ENCODE data around the gene RAD51B.

RAD51B gene

GRCh38 chr14:68262567-68262966, 443.0 kb downstream of the RAD51B start:
- FAIRE-seq (no peak), DNase-seq (ENCODE audit: insufficient read length, low spot score) (no peak)
- TF ChIP-seq, protein P1, sequence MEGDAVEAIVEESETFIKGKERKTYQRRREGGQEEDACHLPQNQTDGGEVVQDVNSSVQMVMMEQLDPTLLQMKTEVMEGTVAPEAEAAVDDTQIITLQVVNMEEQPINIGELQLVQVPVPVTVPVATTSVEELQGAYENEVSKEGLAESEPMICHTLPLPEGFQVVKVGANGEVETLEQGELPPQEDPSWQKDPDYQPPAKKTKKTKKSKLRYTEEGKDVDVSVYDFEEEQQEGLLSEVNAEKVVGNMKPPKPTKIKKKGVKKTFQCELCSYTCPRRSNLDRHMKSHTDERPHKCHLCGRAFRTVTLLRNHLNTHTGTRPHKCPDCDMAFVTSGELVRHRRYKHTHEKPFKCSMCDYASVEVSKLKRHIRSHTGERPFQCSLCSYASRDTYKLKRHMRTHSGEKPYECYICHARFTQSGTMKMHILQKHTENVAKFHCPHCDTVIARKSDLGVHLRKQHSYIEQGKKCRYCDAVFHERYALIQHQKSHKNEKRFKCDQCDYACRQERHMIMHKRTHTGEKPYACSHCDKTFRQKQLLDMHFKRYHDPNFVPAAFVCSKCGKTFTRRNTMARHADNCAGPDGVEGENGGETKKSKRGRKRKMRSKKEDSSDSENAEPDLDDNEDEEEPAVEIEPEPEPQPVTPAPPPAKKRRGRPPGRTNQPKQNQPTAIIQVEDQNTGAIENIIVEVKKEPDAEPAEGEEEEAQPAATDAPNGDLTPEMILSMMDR (IDR thresholded peaks at IDR 0.05; ENCODE audit: insufficient read depth, missing control alignments), result no peak

GRCh38 chr14:68263563-68264259, 444.1 kb downstream of the RAD51B start:
- TF ChIP-seq, protein P1 (IDR thresholded peaks at IDR 0.05; ENCODE audit: insufficient read depth, missing control alignments), result no peak
- DNase-seq (ENCODE audit: insufficient read length, low spot score) (no peak), FAIRE-seq (no peak)

DNA sequence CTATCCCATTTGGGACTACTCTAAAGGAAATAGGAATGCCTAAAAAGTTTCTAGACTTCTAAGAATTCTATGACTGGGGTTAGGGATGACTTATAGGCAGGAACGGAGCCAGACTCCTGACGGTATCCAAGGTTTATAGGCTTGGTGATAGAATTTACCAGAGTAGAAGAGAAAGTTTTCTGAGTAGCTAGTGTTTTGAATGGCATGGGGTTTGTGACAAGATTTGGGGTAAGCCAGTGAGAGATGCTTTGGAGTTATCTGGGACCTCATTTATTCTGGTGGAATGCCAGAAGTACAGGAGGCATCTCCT, 444.6 kb downstream of the RAD51B start:
- no peak for FAIRE-seq
- DNase-seq (ENCODE audit: insufficient read length, low spot score), result no peak
- TF ChIP-seq, protein P1 (IDR thresholded peaks at IDR 0.05; ENCODE audit: insufficient read depth, missing control alignments), result no peak

DNA sequence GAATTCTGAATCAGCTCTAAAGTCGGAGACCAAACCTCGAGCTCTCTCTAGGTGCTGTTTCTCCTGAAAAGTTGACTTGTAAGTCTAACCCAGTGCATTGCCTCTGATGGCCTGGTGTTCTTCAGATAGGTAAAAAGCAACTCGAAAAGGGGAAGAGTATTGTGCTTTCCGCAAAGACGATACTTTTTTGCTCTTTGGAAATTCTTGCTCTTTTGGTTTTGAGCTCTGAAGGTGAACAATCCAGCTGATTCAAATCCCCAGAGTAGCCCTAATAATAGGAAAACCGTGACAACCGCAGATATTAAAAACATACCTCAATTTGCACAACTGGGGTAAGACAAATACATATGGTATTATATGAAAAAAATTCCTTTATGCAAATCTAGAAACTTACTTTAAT, 447.4 kb downstream of the RAD51B start:
- DNase-seq (ENCODE audit: insufficient read length, low spot score), result no peak
- TF ChIP-seq, protein P1 (IDR thresholded peaks at IDR 0.05; ENCODE audit: insufficient read depth, missing control alignments), result no peak
- FAIRE-seq, result no peak

GRCh38 chr14:68268197-68268596, 448.6 kb downstream of the RAD51B start:
- TF ChIP-seq, protein P1 (IDR thresholded peaks at IDR 0.05; ENCODE audit: insufficient read depth, missing control alignments), result no peak
- DNase-seq (ENCODE audit: insufficient read length, low spot score) (no peak), FAIRE-seq (no peak)

- TF ChIP-seq, protein P1 (IDR thresholded peaks at IDR 0.05; ENCODE audit: insufficient read depth, missing control alignments), result no peak
- FAIRE-seq (no peak), DNase-seq (ENCODE audit: insufficient read length, low spot score) (no peak)
Measured at GRCh38 chr14:68268719-68269118, 449.1 kb downstream of the RAD51B start.

GRCh38 chr14:68269136-68269927, 449.8 kb downstream of the RAD51B start:
- no peak for DNase-seq (ENCODE audit: insufficient read length, low spot score)
- TF ChIP-seq, protein P1 (IDR thresholded peaks at IDR 0.05; ENCODE audit: insufficient read depth, missing control alignments), result no peak
- FAIRE-seq, result no peak
